IPS-18c (cell line): ENCODE measurements around the gene NCR3LG1.

Experiments
- H3K4me3 ChIP-seq: 2 replicates; pipeline ENCODE4 v1.7.0; 2013; ENCODE audit warnings: low read depth, mild to moderate bottlenecking, low read length, moderate library complexity; ENCODE audit not compliant: insufficient read depth
- H3K9me3 ChIP-seq: one replicate; pipeline ENCODE4 v1.6.1; 2013; ENCODE audit warnings: mild to moderate bottlenecking, low read length, moderate library complexity; ENCODE audit not compliant: control insufficient read depth, insufficient read depth

The NCR3LG1 gene

GRCh38 chr11:17351510-17352176, at the start of gene NCR3LG1:
TSS of gene NCR3LG1 (plus strand) at chr11:17351800. CDS start at chr11:17351970, 170 bp downstream.
- H3K4me3 ChIP-seq: peak within 1 kb of the TSS; percentile 44
- no peaks in the 10 kb centered on the region for H3K9me3 ChIP-seq

GRCh38 chr11:17313349-17314231, 38.0 kb upstream of the NCR3LG1 start:
- no peak overlapping the region for H3K4me3 ChIP-seq
- peaks cover 2% of the 10 kb centered on the region for H3K9me3 ChIP-seq

GRCh38 chr11:17314232-17314547, 37.4 kb upstream of the NCR3LG1 start:
- no peak overlapping the region for H3K4me3 ChIP-seq
- peaks cover 2% of the 10 kb centered on the region for H3K9me3 ChIP-seq

GRCh38 chr11:17314904-17315426, 36.6 kb upstream of the NCR3LG1 start:
- Histone ChIP-seq H3K4me3 (no peak overlapping the region), H3K9me3 (peaks cover 2% of the 10 kb centered on the region)

- H3K4me3 ChIP-seq: no peak overlapping the region
- no peaks in the 10 kb centered on the region for H3K9me3 ChIP-seq
These were observed 22.6 kb upstream of the NCR3LG1 start for GRCh38 chr11:17328871-17329494.

GRCh38 chr11:17331669-17332068, 19.9 kb upstream of the NCR3LG1 start:
- no peak overlapping the region for H3K4me3 ChIP-seq
- H3K9me3 ChIP-seq: no peaks in the 10 kb centered on the region

GRCh38 chr11:17333799-17334586, 17.6 kb upstream of the NCR3LG1 start:
- no peak overlapping the region for H3K4me3 ChIP-seq
- no peaks in the 10 kb centered on the region for H3K9me3 ChIP-seq

GRCh38 chr11:17343257-17343656, 8.3 kb upstream of the NCR3LG1 start:
- Histone ChIP-seq H3K4me3 (no peak overlapping the region), H3K9me3 (no peaks in the 10 kb centered on the region)

- Histone ChIP-seq H3K9me3 (no peaks in the 10 kb centered on the region), H3K4me3 (no peak overlapping the region)
These were observed 7.7 kb upstream of the NCR3LG1 start for GRCh38 chr11:17343907-17344306.

GRCh38 chr11:17347676-17348075, 3.9 kb upstream of the NCR3LG1 start:
- no peak overlapping the region for H3K4me3 ChIP-seq
- H3K9me3 ChIP-seq: no peaks in the 10 kb centered on the region

GRCh38 chr11:17350455-17351171, 987 bp upstream of the NCR3LG1 start:
- Histone ChIP-seq H3K9me3 (no peaks in the 10 kb centered on the region), H3K4me3 (no peak overlapping the region)

- H3K4me3 ChIP-seq: peak overlapping the region; percentile 44
- H3K9me3 ChIP-seq: no peaks in the 10 kb centered on the region
These were observed 459 bp upstream of the NCR3LG1 start for GRCh38 chr11:17351172-17351509.

GRCh38 chr11:17352950-17353820, 1.6 kb downstream of the NCR3LG1 start:
- Histone ChIP-seq H3K9me3 (no peaks in the 10 kb centered on the region), H3K4me3 (peak overlapping the region; percentile 68)

- H3K9me3 ChIP-seq: no peaks in the 10 kb centered on the region
These were observed 2.4 kb downstream of the NCR3LG1 start for GRCh38 chr11:17353821-17354600.

GRCh38 chr11:17354601-17354991, 3.0 kb downstream of the NCR3LG1 start:
- Histone ChIP-seq H3K4me3 (no peak overlapping the region), H3K9me3 (no peaks in the 10 kb centered on the region)

More at GRCh38 chr11:17353821-17354600, 2.4 kb downstream of the NCR3LG1 start:
- peak overlapping the region; percentile 68; the same call in 1 of the 2 replicates for H3K4me3 ChIP-seq
